Adrenal gland (tissue), 5 donors: ENCODE data around the gene CMIP.

Experiments
- CTCF ChIP-seq, 6 experiments: fragments of 450-650 bp in 4 of 6; fragments of 200-600 bp in 2 of 6; sonication (generic) in 1 of 6; IDR thresholded peaks; 1 replicate in 5 of 6; 2 replicates in 1 of 6; pipeline versions ENCODE4 v1.5.1 to v1.8.0; 2016 to 2021; ENCODE audit warnings: antibody characterized with exemption in 6 of 6, mild to moderate bottlenecking in 2 of 6, moderate library complexity in 1 of 6
- POLR2A ChIP-seq, 2 donors: fragments of 450-650 bp; IDR thresholded peaks; one replicate each; pipeline ENCODE4 v1.6.1; 2017; ENCODE audit warnings: antibody characterized with exemption in 2 of 2, mild to moderate bottlenecking in 2 of 2, moderate library complexity in 1 of 2
- donor health status: DM: no; HTN: no; CAD: no.

- no peak for TF ChIP-seq POLR2A (IDR thresholded peaks at IDR 0.05)
- no peak for TF ChIP-seq CTCF (IDR thresholded peaks at IDR 0.05)
These were observed 129.0 kb downstream of the CMIP start for GRCh38 chr16:81573533-81574020.
